Ectodermal cell (in vitro differentiated cells): ENCODE data around the gene AQP12B.

Experiments used
- H3K27ac ChIP-seq: 2 replicates; pipeline ENCODE4 v1.7.0; 2013; ENCODE audit warnings: mild to moderate bottlenecking, low read depth, low read length; ENCODE audit not compliant: insufficient read depth, poor library complexity, severe bottlenecking
- H3K27me3 ChIP-seq: 2 replicates; pipeline ENCODE4 v1.7.0; 2013; ENCODE audit warnings: mild to moderate bottlenecking, low read length; ENCODE audit not compliant: insufficient read depth, control insufficient read depth, poor library complexity, severe bottlenecking
- H3K36me3 ChIP-seq: one replicate; pipeline ENCODE4 v1.7.0; 2013; ENCODE audit warnings: low read length; ENCODE audit not compliant: control insufficient read depth, insufficient read depth
- H3K4me1 ChIP-seq: one replicate; pipeline ENCODE4 v1.7.0; 2013; ENCODE audit warnings: low read length; ENCODE audit not compliant: control insufficient read depth, insufficient read depth
- H3K4me3 ChIP-seq: 2 replicates; pipeline ENCODE4 v1.7.0; 2013; ENCODE audit warnings: low read depth, low read length, control low read depth; ENCODE audit not compliant: insufficient read depth
- H3K9me3 ChIP-seq: 2 replicates; pipeline ENCODE4 v1.7.0; 2013; ENCODE audit warnings: mild to moderate bottlenecking, low read length, moderate library complexity; ENCODE audit not compliant: control insufficient read depth
- WGBS, 2 experiments: methylation state at CpG; one replicate each; pipeline ENCODE4 v1.1.7; 2013; ENCODE audit warnings: missing lambda C conversion rate in 2 of 2; 5-methylcytosine and 5-hydroxymethylcytosine counted together

Gene AQP12B

DNA sequence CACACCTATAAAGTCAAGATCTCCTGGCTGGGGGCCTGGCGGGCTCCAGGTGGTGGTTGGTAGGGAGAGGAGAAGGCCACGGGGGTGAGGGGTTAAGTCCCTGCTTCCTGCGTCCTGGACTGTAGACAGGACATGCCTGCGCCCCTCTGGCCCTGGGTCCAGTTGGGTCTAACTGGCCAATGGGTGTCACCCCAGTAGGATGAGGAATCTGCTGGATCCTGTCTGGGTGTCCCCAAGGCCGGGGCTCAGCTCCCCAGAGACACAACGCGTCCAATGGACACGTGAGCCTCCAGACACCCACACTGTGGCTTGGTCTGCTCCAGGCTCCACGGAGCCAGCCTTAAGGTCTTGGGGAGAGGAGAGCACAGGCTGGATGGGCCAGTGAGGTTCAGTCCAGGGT is 28.6 kb upstream of the AQP12B start:
- Histone ChIP-seq H3K27me3 (no peaks in the 10 kb centered on the region), H3K4me3 (no peak overlapping the region), H3K27ac (no peak overlapping the region), H3K9me3 (no peaks in the 10 kb centered on the region), H3K36me3 (no peaks in the 10 kb centered on the region), H3K4me1 (no peaks in the 10 kb centered on the region)
- 92 to 95% methylated on average over 9 of the region's 9 CpGs for WGBS, 2 experiments

DNA sequence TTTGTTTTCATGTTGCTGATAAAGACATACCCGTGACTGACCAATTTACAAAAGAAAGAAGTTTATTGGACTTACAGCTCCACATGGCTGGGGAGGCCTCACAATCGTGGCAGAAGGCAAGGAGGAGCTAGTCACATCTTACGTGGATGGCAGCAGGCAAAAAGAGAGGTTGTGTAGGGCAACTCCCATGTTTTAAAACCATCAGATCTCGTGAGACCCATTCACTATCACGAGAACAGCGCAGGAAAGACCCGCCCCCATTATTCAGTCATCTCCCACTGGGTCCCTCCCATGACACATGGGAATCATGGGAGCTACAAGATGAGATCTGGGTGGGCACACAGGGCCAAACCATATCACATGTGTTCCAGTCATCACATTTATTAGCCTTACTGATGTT is 25.8 kb upstream of the AQP12B start:
- no peaks in the 10 kb centered on the region for H3K27me3 ChIP-seq
- no peak overlapping the region for H3K4me3 ChIP-seq
- no peaks in the 10 kb centered on the region for H3K36me3 ChIP-seq
- 79% methylated on average over 7 of the region's 7 CpGs for WGBS, 2 experiments
- no peaks in the 10 kb centered on the region for H3K4me1 ChIP-seq
- no peak overlapping the region for H3K27ac ChIP-seq
- H3K9me3 ChIP-seq, result no peaks in the 10 kb centered on the region

DNA sequence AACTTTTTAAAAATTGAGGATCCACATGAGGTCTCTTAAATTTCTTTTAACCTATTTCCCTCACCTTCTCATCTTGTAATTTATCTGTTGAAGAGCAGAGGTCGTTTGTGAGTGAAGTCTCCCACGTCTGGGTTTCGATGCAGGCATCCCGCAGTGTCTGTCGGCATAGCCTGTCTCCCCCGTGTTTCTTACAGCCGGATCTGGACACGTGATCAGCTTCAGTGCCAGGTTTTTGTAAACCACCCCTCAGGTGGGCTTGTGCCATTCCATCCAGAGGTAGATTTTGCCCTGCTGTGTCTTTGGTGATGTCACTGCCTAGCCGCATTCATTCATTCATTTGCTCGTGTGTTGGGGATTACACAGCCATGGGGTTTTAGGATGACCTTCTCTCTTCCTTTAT is 25.1 kb upstream of the AQP12B start:
- Histone ChIP-seq H3K27ac (no peak overlapping the region), H3K9me3 (no peaks in the 10 kb centered on the region), H3K36me3 (no peaks in the 10 kb centered on the region), H3K27me3 (no peaks in the 10 kb centered on the region), H3K4me1 (no peaks in the 10 kb centered on the region), H3K4me3 (no peak overlapping the region)
- WGBS, 2 experiments, result 85 to 90% methylated on average over 10 of the region's 10 CpGs

DNA sequence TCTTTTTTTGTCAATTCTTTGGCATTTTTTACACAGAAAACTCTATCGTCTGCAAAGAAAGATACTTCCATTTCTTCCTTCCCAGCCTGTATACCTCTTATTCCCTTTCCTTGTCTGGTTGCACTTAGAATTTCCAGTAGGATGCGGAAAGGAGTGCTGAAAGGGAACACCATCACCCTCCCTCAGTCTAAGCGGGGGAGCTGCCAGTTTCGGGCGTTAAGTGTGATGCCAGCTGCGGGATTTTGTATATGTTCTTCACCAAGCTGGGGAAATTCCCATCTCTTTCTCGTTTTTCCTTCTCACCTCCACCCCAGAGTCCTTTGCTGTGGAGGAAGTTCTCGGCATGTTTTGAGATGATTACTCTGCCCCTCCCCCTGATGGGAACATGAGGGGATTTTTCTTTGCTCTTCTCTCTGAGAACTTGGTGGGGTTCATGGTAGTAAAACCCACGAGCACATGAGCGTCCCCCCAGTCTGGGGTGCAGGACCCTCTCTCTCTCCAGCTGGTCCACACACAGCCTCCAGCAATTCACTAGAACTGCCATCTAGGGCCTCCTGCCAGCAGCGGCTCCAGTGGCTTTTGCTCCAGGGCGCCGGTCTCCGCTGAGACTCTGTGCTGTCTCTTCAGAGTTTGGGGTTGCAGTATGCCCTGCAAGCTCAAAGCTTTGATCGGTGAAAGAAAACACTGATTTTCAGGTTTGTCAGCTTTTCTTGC is 24.5 kb upstream of the AQP12B start:
- no peak overlapping the region for H3K4me3 ChIP-seq
- no peaks in the 10 kb centered on the region for H3K27me3 ChIP-seq
- H3K36me3 ChIP-seq, result no peaks in the 10 kb centered on the region
- H3K9me3 ChIP-seq, result no peaks in the 10 kb centered on the region
- no peak overlapping the region for H3K27ac ChIP-seq
- no peaks in the 10 kb centered on the region for H3K4me1 ChIP-seq
- WGBS, 2 experiments, result 79 to 87% methylated on average over 14 to 15 of the region's 15 CpGs

DNA sequence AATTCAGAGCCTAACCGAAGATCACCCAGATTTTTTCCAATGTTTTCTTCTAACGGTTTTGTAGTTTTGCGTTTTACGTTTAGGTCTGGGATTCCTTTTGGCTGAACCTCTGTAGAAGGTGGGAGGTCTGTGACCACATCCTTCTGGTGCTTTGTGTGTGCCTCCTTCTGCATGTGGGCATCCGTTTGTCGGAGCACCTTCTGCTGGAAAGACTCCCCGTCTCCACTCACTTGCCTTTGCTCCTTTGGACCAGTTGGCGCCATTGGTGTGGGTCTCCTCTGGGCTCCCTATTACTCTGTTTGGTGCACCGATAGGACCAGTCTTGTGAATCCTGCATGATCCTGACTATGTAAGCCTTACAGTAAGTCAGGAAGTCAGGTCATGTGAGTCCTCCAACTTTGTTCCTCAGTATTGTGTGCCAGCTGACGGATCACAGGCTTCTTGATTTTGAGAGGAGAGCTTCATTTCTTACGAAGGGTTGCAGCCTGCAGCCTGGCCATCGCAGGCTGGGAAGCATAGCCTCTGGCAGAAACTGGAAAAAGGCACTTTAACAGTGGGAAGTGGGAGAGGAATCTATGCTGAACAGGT is 22.6 kb upstream of the AQP12B start:
- H3K36me3 ChIP-seq, result no peaks in the 10 kb centered on the region
- H3K9me3 ChIP-seq, result no peaks in the 10 kb centered on the region
- no peak overlapping the region for H3K4me3 ChIP-seq
- no peak overlapping the region for H3K27ac ChIP-seq
- no peaks in the 10 kb centered on the region for H3K27me3 ChIP-seq
- H3K4me1 ChIP-seq, result no peaks in the 10 kb centered on the region
- 94 to 95% methylated on average over 12 of the region's 12 CpGs for WGBS, 2 experiments

DNA sequence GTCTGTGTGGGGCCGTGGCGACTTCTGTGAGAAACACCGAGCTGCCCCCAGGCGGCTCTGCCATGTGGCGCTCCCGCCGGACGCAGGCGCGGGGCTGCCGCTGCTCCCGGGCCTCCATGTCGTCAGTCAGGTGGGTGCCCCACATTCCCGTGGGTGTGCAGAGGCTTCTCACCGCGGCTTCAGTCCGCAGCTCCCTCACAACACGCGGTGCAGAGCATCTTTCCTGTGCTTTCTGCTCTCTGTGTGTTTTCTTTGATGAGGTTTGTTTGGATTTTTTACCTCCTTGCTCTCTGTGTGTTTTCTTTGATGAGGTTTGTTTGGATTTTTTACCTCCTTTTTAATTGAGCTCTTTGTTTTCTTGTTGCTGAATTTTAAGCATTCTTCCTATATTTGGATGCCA is 22.0 kb upstream of the AQP12B start:
- H3K4me3 ChIP-seq, result no peak overlapping the region
- H3K27ac ChIP-seq, result no peak overlapping the region
- WGBS, 2 experiments, result 84 to 85% methylated on average over 19 of the region's 19 CpGs
- H3K9me3 ChIP-seq, result no peaks in the 10 kb centered on the region
- no peaks in the 10 kb centered on the region for H3K36me3 ChIP-seq
- no peaks in the 10 kb centered on the region for H3K27me3 ChIP-seq
- H3K4me1 ChIP-seq, result no peaks in the 10 kb centered on the region

DNA sequence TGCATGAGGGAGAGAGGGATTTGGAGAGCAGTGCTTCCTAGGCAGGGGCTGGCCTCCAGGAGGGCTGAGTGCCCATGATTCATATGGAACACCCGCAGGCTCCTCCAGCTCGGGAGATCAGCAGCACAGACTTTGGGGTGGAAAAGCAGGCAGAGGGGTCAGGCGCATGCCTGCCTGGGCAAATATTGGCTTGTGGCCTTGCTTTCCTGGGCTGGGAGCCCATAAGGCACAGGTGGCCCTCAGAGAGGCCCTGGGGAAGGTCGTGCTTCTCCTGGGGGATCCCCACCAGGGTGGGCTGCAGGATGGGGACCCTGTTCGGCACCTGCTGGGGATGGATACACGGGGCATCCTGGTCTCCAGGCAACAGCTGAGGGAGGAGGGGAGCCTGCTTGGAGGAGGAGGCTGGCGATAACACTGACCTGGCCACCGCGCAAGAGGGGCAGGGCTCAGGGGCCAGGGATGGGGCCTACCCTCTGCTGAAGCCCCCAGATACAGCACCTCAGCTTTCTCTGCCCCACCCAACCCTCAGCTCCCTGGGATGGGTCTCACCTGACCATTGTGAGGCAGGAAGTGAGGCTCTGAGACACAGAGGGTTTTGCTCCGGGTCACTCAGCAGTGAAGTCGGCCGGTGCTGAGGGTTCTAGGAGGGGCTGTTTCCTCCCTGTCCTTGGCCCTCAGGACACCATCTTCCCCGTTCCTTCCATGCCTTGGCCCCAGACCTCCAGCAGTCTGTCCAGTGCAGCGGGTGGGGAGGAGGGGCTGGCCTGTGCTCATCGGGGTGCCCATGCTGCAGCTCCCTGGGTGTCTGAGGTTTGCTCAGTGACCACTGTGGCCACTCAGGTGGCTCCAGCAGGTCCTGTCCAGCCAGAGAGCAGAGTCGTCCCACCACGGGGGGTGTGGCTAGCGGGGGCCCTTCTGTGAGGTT is 21.0 kb upstream of the AQP12B start:
- no peaks in the 10 kb centered on the region for H3K9me3 ChIP-seq

DNA sequence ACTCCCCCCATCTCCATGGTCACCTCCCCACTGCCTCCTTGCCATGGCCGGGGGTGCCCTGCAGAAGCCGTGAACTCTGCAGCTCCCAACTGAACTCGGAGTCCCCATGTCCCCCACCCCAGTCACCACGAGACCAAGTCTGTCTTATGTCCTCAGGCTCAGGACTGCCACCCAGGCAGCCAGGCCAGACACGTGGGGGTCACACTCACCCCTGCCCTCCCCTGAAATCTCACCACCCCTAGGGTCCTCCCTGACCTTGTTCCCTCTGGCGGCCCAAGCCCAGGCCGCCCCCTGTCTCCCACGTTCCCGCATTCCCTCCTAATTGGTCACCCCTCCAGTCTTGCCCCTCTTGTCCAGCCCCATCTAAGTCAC is 19.9 kb upstream of the AQP12B start:
- Histone ChIP-seq H3K36me3 (no peaks in the 10 kb centered on the region), H3K4me1 (no peaks in the 10 kb centered on the region), H3K27me3 (no peaks in the 10 kb centered on the region), H3K9me3 (no peaks in the 10 kb centered on the region), H3K4me3 (no peak overlapping the region), H3K27ac (no peak overlapping the region)
- WGBS, 2 experiments, result 89 to 90% methylated on average over 9 of the region's 9 CpGs

More for the DNA sequence above, 21.0 kb upstream of the AQP12B start:
- H3K27me3 ChIP-seq, result no peaks in the 10 kb centered on the region
- H3K4me3 ChIP-seq, result no peak overlapping the region
- no peak overlapping the region for H3K27ac ChIP-seq
- 89% methylated on average over 18 of the region's 18 CpGs for WGBS, 2 experiments
- H3K4me1 ChIP-seq, result no peaks in the 10 kb centered on the region
- no peaks in the 10 kb centered on the region for H3K36me3 ChIP-seq

DNA sequence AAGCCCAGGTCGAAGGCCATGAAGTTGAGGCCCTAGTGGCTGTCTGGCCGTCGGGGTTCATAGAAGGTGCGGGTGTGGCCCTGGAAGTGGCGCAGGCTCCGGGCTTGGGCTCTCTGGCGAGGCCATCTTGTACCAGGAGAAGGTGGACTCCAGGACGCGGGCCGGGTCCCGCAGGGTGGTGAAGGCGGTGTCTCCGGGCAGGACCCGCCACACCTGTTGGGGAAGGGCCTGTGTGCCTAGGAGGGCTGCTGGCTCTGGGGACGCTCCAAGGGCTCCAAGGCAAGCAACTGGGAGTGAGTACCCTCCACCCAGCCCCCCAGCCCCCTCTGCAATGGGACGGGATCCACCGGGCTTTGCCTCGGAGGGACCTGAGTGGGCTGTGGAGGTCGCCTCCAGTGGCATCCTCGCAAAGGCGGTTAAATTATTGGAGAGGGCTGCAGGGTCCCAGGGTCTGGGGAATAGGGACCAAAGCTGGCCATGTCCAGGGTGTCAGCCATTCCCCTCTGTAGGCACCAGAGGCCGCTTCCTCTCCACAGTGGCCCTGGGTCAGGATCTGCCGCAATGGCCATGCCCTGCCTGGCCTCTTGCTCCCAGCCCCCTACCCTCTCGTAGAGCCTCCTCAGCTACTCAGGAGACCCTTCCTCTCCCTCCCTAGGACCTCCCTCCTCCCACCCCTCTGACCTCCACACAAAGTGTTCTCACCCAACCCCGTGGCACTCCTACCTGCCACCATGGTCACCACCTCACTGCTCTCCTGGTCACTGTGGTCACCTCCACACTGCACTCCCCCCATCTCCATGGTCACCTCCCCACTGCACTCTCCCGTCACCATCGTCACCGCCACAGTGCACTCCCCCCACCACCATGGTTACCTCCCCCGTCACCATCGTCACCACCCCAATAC is 19.3 kb upstream of the AQP12B start:
- Histone ChIP-seq H3K4me3 (no peak overlapping the region), H3K27ac (no peak overlapping the region), H3K4me1 (no peaks in the 10 kb centered on the region), H3K9me3 (no peaks in the 10 kb centered on the region), H3K27me3 (no peaks in the 10 kb centered on the region), H3K36me3 (no peaks in the 10 kb centered on the region)
- 92 to 95% methylated on average over 30 of the region's 30 CpGs for WGBS, 2 experiments
